GM19043 (cell line): ENCODE measurements around the gene SERPINB12.
A peak's percentile ranks its signal among the peaks of the same experiment; 100 is the strongest.

Source experiments
- ATAC-seq: cut with Tn5 transposase; IDR thresholded peaks from one replicate; pipeline ENCODE4 v1.9.1; 2021; ENCODE audit warnings: low read depth; ENCODE audit not compliant: unreplicated experiment

The SERPINB12 gene

GRCh38 chr18:63542069-63542468, at the start of gene SERPINB12:
Gene SERPINB12, plus strand, starts transcription at chr18:63542369. Its CDS starts 13,791 bp downstream, at chr18:63556160.
- no peak for ATAC-seq

GRCh38 chr18:63492851-63493250, 49.3 kb upstream of the SERPINB12 start:
- ATAC-seq = no peak

- no peak for ATAC-seq
Observed at GRCh38 chr18:63495675-63496074, 46.5 kb upstream of the SERPINB12 start.

GRCh38 chr18:63505566-63506335, 36.4 kb upstream of the SERPINB12 start:
- no peak for ATAC-seq

- no peak for ATAC-seq
Observed at GRCh38 chr18:63506336-63506646, 35.9 kb upstream of the SERPINB12 start.

- ATAC-seq = no peak
Observed at GRCh38 chr18:63508596-63508995, 33.6 kb upstream of the SERPINB12 start.

GRCh38 chr18:63511285-63511684, 30.9 kb upstream of the SERPINB12 start:
- ATAC-seq = no peak

- no peak for ATAC-seq
Observed at GRCh38 chr18:63514326-63514725, 27.8 kb upstream of the SERPINB12 start.

- ATAC-seq = no peak
Observed at GRCh38 chr18:63514888-63515678, 27.1 kb upstream of the SERPINB12 start.

GRCh38 chr18:63515801-63516200, 26.4 kb upstream of the SERPINB12 start:
- ATAC-seq = no peak

GRCh38 chr18:63518178-63519012, 23.8 kb upstream of the SERPINB12 start:
- peak; percentile 95 for ATAC-seq

- ATAC-seq = no peak
Observed at GRCh38 chr18:63520053-63520685, 22.0 kb upstream of the SERPINB12 start.

GRCh38 chr18:63523660-63524059, 18.5 kb upstream of the SERPINB12 start:
- no peak for ATAC-seq

- ATAC-seq = no peak
Observed at GRCh38 chr18:63527251-63527650, 14.9 kb upstream of the SERPINB12 start.

- ATAC-seq = no peak
Observed at GRCh38 chr18:63528863-63529492, 13.2 kb upstream of the SERPINB12 start.

- no peak for ATAC-seq
Observed at GRCh38 chr18:63532471-63532870, 9.7 kb upstream of the SERPINB12 start.

GRCh38 chr18:63534615-63535014, 7.6 kb upstream of the SERPINB12 start:
- ATAC-seq = no peak

- no peak for ATAC-seq
Observed at GRCh38 chr18:63539904-63540510, 2.2 kb upstream of the SERPINB12 start.

GRCh38 chr18:63544017-63544416, 1.8 kb downstream of the SERPINB12 start:
- ATAC-seq = no peak

- ATAC-seq = no peak
Observed at GRCh38 chr18:63545000-63545399, 2.8 kb downstream of the SERPINB12 start.
